GM12878 (cell line): ENCODE measurements around the gene MAGEA10. TPM values are rescaled to one million over a fixed set of nuclear protein-coding genes. Genes with fewer than 3 reads are reported as not detected.

Experiments used
- CEBPB ChIP-seq, 2 experiments: fragments of 150-350 bp in 1 of 2; IDR thresholded peaks; 2 replicates each; pipeline ENCODE4 v1.6.1; 2012 to 2014; ENCODE audit warnings: low read depth in 2 of 2, low read length in 2 of 2, borderline replicate concordance in 1 of 2, inconsistent platforms in 1 of 2
- CEBPZ ChIP-seq: fragments of 150-350 bp; IDR thresholded peaks from 2 replicates; pipeline ENCODE4 v1.6.1; 2016; ENCODE audit warnings: low read depth, low read length
- EED ChIP-seq: sonication (generic); IDR thresholded peaks from 2 replicates; pipeline ENCODE4 v1.6.1; 2016; ENCODE audit warnings: antibody characterized with exemption, low read depth
- HCFC1 ChIP-seq: fragments of 150-350 bp; IDR thresholded peaks from 2 replicates; pipeline ENCODE4 v1.6.1; 2014; ENCODE audit warnings: low read length
- IRF4 ChIP-seq: IDR thresholded peaks from 2 replicates; pipeline ENCODE4 v1.6.1; 2011; ENCODE audit warnings: low read depth, low read length
- ZBTB11 ChIP-seq: fragments of 450-650 bp; formaldehyde crosslinking; IDR thresholded peaks from 2 replicates; pipeline ENCODE4 v1.5.0; 2022; ENCODE audit warnings: mild to moderate bottlenecking, missing genetic modification characterization
- ZBTB40 ChIP-seq: fragments of 450-650 bp; IDR thresholded peaks from 2 replicates; pipeline ENCODE4 v1.6.1; 2016; ENCODE audit warnings: mild to moderate bottlenecking, moderate library complexity, borderline replicate concordance
- polyA plus RNA-seq, 11 experiments: library from polyadenylated mRNA; depleted of rRNA in 4 of 11; unstranded in 6 of 11; stranded (reverse) in 5 of 11; fragments of >200 nt; fragmentation: Nextera tagmentation in 4 of 11; fragmentation: Illumina TruSeq in 1 of 11; extraction: Ambion mirVana in 4 of 11; extraction: Trizol in 1 of 11; gene quantifications; 1 replicate in 1 of 11; 2 replicates in 10 of 11; pipeline versions ENCODE4 v1.2.1 to v1.2.3, GENCODE V29; 2011 to 2016; ENCODE audit warnings: inconsistent platforms in 2 of 11, missing spikeins in 2 of 11, low read depth in 1 of 11
- total RNA-seq, 4 experiments: library from RNA; depleted of rRNA in 3 of 4; stranded (reverse); fragments of >200 nt in 3 of 4; fragmentation: Illumina TruSeq in 1 of 4; extraction: Trizol in 1 of 4; gene quantifications; 2 replicates each; pipeline versions ENCODE4 v1.2.1 to v1.2.3, GENCODE V29; 2013 to 2021

Gene MAGEA10
- total and polyA plus RNA-seq, 10 of the 15 experiments (the other 5 are each of a cell fraction or from before 2014, with no cell fraction given), result not detected

- TF ChIP-seq CEBPZ, result no peak
- no peak for TF ChIP-seq IRF4
- TF ChIP-seq HCFC1, result no peak
- TF ChIP-seq CEBPB (IDR thresholded peaks at IDR 0.05; ENCODE audit: borderline replicate concordance in 1 of 2, low read depth in 2 of 2, low read length in 2 of 2), result no peak
- no peak for TF ChIP-seq ZBTB11 (CRISPR knock-in tag)
- TF ChIP-seq EED, result no peak
- TF ChIP-seq ZBTB40, result no peak
These were observed 11.3 kb upstream of the MAGEA10 start (continued) for GRCh38 chrX:152149648-152150047.
